CD4-positive, alpha-beta T cell treated with Interleukin-4 for 4 hours (primary cell): ENCODE results near the gene NTRK2.
"Not testable (repeated sequence)": the region's sequence is repeated elsewhere in the genome, so short reads cannot be mapped to it uniquely, and the experiment has no call there.

Source experiments
- DNase-seq: peaks from one replicate; pipeline ENCODE4 v3.0.0-alpha.2; 2020

Gene NTRK2

DNA sequence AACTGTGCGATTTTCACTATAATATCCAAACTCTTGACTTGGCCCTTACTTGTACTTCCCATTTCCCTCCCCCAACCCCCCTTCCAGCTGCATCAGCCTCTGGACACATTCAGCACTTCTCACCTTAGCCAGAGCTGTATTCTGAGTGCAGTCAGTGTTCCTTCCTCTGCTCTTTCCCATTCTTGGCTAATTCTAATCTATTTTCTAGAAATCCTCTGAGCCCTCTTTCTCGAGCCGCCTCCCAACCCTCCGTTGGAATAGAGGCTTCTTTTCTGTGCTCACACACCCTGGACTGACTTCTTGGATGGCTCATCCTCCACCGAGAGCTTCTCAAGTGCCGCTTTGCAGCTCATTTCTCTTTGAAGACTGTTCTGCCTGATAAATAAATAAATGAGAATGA is 188.8 kb downstream of the NTRK2 start:
- no peak for DNase-seq

DNA sequence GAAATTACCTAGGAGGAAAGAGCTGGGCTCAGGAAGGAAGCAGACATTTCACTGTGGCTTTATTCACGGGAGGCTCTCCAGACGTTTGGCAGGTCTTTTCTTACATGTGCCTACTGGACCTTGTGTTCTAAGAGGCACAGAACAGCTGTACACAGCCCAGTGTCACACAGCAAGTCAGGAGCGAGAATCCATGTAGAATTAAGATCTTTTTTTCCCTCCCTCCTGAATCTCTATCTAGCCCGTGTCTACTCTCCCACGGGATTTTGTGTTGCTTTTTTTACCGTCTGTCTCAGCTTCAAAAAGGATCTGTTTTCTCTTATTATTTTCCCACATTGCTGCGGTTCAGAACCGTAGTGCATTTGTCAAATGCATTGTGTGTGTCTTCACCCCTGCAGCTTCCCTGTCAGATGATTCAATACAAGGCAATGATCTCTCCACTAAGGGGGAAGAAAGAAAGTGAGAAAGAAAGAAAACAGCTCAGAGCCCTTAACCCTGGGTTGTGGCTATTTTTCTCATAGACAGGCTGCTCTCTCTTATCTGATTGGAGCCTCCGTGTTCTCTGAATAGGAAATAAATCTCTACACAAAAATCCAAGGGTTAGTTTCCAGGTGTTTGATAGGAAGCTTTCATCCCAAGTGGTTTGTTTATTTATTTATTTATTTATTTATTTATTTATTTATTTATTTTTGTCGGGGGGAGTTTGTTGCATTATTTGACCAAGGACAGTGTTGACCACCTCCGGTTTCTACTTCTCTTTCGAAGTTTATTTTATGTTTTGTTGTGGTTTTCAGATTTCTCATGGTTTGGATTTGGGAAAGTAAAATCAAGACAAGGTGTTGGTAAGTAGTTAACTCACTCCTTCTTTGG is 191.0 kb downstream of the NTRK2 start:
- no peak for DNase-seq

DNA sequence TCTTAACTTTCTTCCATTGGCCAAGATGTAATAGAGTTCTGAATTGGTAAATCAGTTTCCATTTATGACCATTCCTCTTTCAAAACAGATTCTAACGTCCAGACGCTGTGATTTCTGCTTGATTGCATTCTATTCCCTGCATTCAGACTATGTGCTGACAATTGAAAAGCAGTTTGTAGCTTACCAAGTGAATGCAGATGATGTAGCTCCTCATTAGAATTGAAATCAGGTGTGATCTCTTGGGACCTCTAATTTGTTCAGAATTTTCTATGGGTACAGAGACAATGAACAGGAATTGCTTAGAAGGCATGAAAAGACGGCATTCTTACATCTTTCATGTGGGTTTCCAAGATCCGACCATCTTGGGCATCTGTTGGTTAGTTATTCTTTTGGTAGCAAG is 191.9 kb downstream of the NTRK2 start:
- DNase-seq = no peak

DNA sequence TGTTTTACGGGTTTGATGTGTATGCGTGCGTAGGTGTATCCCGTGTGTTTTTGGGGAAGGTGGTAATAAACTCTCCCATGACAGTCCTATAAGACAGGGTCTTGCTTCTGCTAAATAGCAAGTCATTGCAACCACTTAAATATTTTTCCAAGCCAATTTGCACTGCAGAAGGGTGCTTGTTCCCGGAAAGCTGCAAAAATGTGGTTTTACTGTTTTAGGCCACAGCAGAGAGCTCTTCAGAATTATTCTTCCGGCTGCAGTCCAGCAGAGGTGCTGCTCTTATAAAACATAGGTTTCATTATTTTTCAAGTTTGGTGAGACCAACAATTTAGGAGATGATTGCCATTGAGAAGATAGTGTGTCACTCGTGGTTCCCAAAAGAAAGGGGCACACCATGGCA is 192.8 kb downstream of the NTRK2 start:
- DNase-seq = no peak

DNA sequence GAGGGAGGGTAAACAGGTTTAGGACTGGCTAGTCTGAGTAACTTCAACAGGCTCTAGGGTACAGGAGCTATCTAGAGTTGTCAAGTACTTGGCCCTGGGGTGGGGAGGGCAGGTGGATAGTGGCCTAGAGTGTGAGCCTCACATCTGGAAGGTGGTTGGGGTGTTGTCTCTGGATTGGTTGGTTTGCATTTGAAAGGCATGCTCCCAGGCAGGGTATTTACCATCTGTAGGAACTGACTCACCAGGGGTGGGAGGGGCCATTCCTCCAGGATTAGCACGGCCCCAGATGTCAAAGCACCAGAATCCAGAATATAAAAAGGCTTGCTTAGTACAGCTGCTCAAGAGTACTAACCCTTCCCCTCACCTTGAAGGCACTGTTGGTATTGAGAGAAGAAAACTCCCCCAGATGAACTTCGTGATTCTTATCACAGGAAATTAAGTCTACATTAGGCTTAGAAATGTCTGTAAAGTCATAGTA is 193.3 kb downstream of the NTRK2 start:
- DNase-seq = no peak

DNA sequence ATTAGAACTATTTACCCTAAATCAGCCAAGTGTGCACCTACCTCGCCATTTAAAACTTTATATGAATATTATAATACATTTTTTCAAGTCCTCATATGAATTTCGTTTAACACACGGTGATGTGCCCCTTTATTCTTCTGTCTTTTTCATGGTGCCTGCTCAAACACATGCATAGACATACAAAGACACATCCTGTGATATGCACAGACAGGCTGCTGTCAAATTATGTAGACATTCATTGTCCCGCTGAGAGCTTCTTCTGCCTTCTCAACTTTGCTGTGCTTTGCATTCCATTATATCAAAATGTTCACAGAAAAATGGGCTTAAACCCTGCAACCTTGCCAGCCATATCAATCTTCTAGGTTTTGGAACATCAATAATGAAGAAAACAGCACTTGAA is 193.8 kb downstream of the NTRK2 start:
- no peak for DNase-seq

DNA sequence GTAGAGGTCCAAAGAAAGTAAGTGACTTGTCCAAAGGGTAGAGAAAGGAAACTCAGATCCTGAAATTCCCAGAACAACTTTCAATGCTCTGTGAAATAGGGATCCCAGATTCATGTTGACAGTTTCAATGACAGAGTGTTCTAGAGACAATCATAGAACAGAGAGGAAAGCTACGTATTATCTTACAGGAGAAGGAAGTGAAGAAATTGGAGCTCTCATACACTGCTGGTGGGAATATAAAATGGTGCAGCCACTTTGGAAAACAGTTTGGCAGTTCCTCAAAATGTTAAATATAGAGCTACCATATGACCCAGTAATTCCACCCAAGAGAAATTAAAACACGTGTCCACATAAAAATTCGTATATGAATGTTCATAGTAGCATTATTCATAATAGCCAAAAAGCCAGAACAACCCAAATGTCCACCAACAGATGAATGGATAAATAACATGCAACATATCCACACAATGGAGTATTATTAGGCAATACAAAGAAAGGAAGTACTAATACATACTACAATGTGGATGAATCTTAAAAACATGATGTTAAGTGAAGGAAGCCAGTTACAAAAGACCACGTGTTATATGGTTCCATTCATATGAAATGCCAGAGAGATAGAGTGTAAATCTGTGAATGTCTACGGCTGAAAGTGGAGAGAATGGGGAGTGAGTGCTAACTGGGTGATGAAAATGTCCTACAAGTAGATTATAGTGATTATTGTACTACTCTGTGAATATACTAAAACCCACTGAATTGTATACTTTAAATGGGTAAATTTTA is 197.1 kb downstream of the NTRK2 start:
- no peak for DNase-seq

DNA sequence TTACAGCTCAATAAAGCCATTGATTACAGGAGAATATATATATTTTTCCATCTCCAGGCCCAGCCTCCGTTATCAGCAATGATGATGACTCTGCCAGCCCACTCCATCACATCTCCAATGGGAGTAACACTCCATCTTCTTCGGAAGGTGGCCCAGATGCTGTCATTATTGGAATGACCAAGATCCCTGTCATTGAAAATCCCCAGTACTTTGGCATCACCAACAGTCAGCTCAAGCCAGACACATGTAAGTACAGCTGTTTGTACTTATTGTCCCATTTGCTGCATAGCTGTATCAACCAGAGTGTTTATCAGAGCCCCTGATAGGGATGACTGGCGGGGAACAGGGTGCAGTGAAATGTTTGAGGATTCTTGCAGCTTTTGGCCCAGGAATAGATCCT is 197.7 kb downstream of the NTRK2 start:
- no peak for DNase-seq

DNA sequence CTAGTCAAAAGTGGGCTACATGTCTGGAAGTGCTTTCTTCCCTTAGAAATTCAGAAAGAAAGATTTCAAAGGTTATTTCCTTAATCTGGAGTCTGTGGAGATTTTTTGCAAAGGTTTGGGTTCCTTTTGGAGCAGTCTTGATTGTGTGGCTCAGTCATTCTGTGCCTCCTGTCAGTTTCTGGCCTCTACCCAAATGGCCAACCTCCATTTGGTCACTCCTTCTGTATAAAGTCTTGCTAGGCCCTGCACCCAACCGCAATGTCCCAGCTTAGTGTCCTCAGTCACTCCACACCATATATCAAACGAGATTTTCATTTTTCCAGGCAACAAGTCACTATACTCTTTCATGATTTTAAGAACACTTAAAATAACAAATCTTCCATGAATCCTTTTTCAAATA is 199.6 kb downstream of the NTRK2 start:
- DNase-seq = no peak

DNA sequence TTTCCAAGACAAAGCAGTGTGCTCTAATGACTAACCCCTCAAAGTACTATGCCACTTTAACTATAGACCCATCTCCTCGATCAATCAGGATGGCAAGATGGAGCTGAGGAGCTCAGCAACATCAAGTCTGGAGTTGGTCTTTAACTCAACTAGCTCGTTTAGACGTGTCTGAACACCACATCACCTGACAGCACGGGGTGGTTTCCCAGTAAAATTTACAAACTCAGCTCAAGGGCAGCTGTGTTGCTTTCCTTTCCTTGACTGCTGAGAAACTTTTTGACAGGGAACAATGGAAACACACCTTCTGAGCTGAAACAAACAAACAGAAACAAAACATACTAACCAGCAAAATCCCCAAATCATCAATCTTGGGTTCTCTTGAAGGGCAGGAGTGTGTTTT is 202.5 kb downstream of the NTRK2 start:
- DNase-seq = no peak

DNA sequence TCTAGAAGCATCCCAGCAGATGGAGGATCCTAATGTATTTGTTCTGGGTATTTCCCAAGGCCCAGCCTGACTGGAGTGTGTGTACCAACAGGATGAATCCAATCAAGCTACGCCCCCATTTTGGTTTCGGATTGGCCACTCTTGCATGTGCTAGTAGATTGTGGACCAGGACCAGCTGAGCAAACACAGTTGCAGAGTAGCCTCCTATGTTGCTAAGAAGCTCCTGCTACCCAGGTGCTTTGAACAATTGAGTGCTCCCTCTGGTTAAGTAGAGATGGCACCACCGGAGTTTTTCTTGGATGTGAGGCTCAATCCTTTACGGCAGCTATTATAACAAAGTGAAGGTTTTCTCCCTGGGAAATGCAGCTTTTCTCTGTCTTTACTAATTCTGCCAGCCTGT is 204.5 kb downstream of the NTRK2 start:
- no peak for DNase-seq

DNA sequence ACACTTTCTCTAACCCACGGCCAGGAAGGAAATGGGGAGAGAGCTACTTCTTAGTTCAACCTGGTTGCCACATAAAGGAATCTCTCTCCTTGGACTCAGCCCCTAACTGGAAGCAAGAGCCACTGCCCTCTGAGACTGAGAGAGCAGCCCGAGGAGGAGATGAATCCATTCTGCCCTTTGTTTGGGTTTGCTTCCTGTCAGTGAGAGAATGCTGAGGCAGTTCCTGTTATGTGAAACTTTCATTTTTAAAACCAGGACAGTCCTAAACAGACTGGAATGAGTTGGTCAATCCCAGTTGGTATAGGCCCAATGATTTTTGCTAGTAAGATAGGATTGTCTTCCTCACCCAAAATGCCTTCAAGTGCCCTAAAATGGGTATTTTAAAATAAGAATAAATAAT is 205.1 kb downstream of the NTRK2 start:
- no peak for DNase-seq

DNA sequence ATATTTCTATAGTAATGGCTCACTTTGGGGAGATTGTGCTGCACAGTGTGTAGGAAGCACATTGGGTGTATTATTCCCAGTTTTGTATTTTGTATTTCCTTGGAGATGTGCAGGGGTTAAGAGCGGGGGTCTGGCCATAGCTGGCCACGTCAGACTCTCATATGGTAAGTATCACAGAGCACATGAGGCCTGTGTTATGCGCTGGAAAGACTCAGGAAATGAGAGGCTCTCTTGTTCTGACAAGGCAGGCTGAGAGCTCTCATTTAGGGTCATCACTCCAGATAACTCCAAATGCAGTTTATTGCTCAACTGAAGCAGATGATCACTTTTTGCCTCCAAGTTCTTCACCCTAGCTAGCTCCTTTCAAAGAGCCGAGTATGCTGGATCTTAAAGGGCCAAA is 205.7 kb downstream of the NTRK2 start:
- no peak for DNase-seq

DNA sequence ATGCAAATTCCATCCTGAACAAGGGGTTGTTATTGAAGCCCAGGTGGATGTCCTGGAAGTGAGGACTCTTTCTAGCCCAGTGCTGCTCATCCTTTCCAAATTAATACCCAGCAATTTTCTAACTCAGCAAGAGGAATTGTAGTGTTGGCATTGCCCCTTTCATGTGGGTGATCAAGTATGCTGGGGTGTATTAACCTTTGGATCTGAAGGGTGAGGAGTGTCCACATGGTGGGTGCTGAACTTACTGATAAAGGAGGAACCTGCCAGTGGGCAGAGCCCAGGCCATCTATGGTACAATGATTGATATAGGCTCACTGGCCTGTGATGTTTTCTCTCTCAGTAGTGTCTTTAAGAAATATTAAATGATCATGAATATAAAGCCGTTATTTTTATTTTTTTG is 210.1 kb downstream of the NTRK2 start:
- no peak for DNase-seq

DNA sequence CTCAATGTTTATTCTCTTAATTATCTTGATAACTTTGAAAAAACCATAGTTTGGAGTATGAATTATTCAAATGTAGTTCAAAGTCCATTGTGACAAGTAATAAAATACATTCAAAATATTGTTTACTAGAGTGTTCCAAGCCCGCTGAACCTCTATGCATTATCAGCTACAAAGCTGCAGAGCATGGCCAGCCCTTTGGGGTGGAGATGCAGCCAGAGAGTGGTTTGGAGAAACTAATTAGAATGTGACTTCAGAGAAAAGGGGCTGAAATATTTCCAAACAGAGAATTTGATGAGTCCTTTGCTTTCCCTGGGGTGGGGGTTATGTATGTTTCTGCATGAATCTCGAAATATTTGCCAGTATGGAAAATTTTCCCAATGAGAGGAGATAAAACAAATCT is 211.3 kb downstream of the NTRK2 start:
- DNase-seq = no peak

DNA sequence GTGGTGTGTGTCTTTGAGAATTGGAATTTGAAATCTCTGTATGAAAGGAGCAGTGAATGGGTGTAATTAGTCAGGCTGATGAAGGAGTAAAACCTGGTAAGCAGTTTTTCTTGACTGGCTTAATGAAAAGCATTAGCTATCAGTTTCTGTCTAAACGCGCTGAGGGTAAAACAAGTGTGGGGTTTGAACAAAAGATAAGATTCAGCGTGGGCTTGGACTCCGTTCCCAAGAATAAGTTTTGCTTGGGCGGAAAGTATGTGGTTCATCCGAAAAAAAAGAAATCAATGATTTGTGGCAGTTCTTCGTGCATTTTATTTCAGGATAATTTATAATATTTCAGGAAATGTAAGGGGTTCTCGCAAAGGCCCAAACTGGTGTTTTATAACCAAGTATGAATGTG is 217.3 kb downstream of the NTRK2 start:
- DNase-seq = no peak

DNA sequence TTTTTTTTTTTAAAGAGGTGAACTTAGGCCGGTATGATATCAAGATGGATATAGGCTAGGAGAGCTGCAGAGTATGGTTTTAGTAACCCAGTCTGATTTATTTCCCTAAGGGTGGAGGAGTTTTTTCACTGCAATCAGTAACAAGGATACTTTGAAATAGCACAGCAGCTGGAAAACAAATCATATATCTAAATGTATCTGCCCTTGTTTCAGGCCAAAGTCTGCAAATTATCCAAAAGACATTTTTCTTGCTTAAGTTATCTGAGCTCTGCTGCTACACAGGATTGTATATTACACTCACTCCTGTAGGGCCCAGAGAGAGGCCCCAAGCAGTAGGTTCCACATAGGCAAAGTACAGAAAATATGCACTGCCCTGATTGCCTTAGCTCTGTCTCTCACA is 222.4 kb downstream of the NTRK2 start:
- no peak for DNase-seq

DNA sequence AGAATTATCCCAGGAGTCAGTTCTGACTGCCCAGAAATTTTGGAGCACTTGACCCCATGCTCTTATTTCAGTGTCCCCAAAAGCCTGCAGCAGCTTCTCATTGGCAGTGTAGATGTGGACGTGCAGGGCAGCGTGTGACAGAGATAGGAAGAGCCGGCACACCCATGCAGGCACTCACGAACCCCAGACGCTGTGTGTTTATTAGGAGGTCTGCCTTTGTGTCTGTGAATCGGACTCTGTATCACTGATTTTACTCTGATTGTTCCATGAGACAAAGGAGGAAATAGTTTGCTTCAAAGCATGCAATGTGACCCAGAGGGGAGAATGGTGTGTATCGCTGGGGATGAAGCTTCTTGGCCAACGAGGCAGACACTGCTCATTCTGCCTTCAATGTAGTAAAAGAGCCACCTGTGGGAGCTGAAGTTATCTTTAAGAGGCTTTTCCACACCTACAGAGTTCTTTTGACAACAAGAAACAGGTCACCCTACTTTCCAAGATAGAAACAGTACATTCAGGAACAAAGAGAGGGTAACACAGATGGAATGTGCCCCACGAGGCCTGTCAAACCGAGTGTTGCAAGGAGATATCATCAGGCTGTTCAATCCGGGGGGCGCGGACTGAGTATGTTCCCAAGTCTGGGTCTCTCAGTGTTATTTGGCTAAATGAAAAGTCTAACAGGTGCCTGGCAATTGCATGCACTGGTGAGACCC is 224.0 kb downstream of the NTRK2 start:
- no peak for DNase-seq

DNA sequence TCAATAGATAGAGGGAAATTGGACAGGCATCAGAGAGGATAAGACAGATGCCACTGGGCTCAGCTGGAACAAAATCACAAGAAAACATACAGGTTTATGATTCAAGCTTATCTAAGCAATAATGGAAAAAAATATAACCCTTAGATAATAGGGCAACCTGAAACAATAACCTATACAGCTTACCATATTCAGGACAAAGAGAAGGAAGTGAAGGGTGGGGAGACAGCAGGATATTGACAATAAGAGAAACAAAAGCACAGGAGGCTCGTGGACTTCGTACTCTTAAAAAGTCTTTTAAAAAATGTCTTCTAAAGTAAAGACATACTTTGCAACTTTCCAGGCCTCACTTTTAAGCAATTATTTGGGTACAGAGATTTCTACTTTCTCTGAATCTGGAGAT is 225.3 kb downstream of the NTRK2 start:
- no peak for DNase-seq

DNA sequence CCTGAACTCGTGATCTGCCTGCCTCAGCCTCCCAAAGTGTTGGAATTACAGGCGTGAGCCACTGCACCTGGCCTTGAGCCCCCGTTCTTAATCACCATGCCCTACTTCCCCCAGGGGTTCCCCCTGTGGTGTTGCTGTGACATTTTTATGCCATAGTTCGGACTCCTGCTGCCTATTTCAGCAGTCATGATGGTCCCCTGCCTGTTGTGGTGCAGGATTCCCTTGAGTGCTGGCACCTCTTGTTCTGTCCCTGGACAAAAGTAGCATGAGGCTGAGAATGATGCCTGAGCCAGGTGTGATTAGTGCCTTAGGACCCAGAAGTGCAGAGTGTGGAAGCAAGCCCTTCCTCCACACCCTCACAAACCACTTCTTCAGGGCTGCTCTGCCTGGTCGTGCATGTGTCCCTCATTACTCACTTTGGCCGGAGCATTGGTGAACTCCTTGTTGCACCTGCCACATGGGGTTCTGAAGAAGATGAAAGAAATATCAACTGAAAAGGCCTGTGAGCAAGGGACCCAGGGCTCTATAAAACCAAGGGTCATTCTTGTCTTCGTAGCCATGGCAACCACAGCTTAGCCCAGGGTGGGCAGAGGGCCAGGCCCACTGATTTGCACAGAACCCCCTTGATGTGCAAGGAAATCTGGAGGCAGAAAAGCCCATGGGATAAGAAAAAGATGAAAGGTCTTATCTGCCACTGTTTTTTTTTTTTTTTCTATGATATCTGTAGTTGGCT is 228.0 kb downstream of the NTRK2 start:
- no peak for DNase-seq

DNA sequence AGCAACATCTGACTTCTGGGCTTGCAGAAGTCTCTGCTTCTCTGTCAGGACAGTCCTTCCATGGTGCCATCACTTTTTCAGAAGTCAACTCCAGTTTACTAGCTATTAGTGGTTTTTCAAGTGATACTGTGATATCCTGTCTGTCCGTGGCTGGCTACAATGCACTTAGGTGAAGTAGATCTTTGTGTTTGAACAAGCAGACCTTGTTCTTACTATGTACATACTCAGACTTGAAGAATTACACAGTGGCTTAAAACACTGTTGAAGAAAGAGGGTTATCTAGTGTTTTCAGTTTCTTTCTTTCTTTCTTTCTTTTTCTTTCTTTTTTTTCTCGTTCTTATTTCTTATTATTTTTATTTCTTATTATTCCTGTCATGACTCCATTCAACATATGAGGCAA is 228.7 kb downstream of the NTRK2 start:
- DNase-seq = no peak

DNA sequence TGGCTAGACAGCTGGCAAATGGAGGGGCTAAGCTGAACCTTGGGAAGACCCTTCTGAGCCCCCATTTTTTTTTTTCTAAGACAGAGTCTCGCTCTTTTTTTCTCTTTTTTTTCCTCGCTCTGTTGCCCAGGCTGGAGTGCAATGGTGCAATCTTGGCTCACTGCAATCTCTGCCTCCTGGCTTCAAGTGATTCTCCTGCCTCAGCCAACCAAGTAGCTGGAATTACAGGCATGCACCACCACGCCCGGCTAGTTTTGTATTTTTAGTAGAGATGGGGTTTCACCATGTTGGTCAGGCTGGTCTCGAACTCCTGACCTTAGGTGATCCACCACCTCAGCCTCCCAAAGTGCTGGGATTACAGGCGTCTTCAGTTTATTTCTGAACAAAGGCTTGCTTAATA is 229.1 kb downstream of the NTRK2 start:
- not testable (repeated sequence) for DNase-seq

DNA sequence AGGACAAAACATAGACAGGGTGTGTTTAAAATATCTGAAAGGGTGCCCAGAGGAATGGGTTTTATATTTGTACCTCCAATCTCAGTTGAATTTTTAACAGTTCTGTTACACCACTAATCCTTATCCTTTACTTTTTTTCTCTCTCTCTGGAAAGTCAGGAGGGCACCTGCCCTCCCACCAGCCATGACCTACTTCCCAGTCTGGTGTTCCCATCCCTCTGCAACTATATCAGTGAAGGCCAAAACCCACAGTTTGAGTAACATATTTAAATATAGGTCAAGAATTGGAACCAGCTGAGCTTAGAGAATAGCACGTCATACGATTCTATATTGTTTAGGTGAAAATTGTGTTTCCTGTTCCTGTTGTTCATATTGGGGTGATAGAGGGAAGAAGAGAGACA is 229.8 kb downstream of the NTRK2 start:
- no peak for DNase-seq
